ENCODE data around the gene PSMA8.

GRCh38 chr18:26121476-26121875 is 12.2 kb upstream of the PSMA8 start:
- TF ChIP-seq ZNF433 (tag by site-specific recombination; IDR thresholded peaks at IDR 0.05; ENCODE audit: low read depth) (no peak), CTCF (tag by site-specific recombination; IDR thresholded peaks at IDR 0.05) (no peak), ZNF623 (tag by site-specific recombination; IDR thresholded peaks at IDR 0.05) (no peak), ZNF704 (tag by site-specific recombination; IDR thresholded peaks at IDR 0.05) (no peak), ZNF26 (tag by site-specific recombination; IDR thresholded peaks at IDR 0.05) (no peak), KLF8 (tag by site-specific recombination; IDR thresholded peaks at IDR 0.05) (no peak), ZNF639 (tag by site-specific recombination; IDR thresholded peaks at IDR 0.05) (no peak), ZNF114 (tag by site-specific recombination; IDR thresholded peaks at IDR 0.05) (no peak), ZFP41 (tag by site-specific recombination; IDR thresholded peaks at IDR 0.05; ENCODE audit: borderline replicate concordance) (no peak)
